Prostate gland (tissue), 2 donors: ENCODE results near the gene ASPA.

Source experiments
- CTCF ChIP-seq, 4 experiments: fragments of 200-600 bp in 2 of 4; fragments of 450-650 bp in 2 of 4; sonication (generic) in 2 of 4; IDR thresholded peaks; 1 replicate in 3 of 4; 2 replicates in 1 of 4; pipeline ENCODE4 v1.5.1; 2016 to 2019; ENCODE audit warnings: antibody characterized with exemption in 4 of 4, mild to moderate bottlenecking in 2 of 4, moderate library complexity in 2 of 4
- POLR2AphosphoS5 ChIP-seq: sonication (generic); formaldehyde crosslinking; IDR thresholded peaks from one replicate; pipeline ENCODE4 v1.6.1; 2017; ENCODE audit warnings: antibody characterized with exemption

DNA sequence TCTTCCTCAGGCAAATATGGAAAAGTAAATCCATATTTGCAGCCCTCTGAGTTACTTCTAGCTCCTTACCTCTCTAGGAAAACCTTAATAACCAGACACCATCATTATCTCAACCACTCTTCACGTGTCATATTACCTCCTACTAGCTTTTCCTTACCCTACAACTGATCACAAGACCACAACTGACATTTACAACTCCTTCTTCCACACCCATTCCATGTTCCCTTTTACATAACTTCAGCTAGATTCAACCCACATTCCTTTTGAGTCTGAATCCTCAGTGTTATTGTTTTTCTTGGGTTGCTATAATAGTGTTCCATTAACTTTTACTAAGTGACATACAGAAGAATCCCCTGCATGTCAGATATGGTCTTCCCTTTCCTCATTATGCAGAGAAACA is 37.4 kb upstream of the ASPA start:
- TF ChIP-seq CTCF (IDR thresholded peaks at IDR 0.05): no peak
- no peak for TF ChIP-seq POLR2AphosphoS5
